GM19455 (cell line): ENCODE measurements around the gene TM4SF1.
A peak's percentile ranks its signal among the peaks of the same experiment; 100 is the strongest.

Source experiments
- ATAC-seq: cut with Tn5 transposase; IDR thresholded peaks from one replicate; pipeline ENCODE4 v1.9.1; 2021; ENCODE audit not compliant: unreplicated experiment

Gene TM4SF1, protein sequence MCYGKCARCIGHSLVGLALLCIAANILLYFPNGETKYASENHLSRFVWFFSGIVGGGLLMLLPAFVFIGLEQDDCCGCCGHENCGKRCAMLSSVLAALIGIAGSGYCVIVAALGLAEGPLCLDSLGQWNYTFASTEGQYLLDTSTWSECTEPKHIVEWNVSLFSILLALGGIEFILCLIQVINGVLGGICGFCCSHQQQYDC

DNA sequence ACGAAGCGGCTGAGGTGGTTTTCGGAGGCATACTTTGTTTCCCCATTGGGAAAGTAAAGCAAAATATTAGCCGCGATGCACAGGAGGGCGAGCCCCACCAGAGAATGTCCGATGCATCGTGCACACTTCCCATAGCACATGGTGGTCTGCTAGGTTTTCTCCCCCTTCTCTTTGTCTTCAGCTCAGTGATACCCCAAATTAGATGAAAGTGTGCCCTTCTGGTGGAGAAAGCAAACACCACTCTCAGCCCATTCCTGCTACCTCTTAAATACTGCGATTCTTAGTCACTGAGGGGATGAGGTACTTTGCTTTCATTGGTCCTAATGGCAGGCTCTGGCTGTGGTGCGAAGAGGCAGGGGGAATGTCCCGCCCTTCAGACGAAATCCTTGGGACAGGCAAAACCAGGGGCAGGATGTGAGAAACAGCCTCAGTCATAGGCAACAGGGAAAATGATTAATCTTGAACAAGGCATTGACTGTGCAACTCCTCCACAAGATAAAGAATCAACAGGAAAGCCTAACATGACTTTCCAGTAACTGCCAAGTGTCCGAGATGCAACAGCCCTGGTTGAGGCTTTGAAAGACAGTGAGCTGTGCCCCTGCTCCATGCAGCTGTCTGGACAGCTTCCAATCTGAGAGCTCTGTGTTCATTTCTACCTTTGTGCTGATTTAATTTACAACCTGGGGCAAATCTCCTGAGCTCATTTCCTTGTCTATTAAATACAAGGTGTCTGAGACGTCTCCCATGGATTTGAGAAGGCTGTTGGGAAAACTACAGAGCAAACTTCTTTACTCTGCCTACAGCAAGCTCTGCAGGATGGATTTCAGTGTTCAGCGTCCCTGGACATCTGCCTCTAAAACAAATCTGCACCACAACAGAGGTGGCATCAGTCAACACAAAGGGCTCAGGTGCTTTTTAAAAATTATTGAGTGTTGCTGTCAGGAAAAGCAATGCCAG lies at the start of gene TM4SF1:
Gene TM4SF1, minus strand, starts transcription at position 242 of the 957 bp plus-strand sequence. Its CDS starts 102 bp downstream, at position 140.
- ATAC-seq: no peak

GRCh38 chr3:149426325-149426724 lies 48.9 kb upstream of the TM4SF1 start:
- no peak for ATAC-seq

- ATAC-seq: no peak
Measured at GRCh38 chr3:149424918-149425317, 47.5 kb upstream of the TM4SF1 start.

GRCh38 chr3:149421764-149422163 lies 44.3 kb upstream of the TM4SF1 start:
- no peak for ATAC-seq

GRCh38 chr3:149419816-149420215 lies 42.4 kb upstream of the TM4SF1 start:
- ATAC-seq: no peak

- ATAC-seq: no peak
Measured at GRCh38 chr3:149417727-149418126, 40.3 kb upstream of the TM4SF1 start.

GRCh38 chr3:149417174-149417573 lies 39.7 kb upstream of the TM4SF1 start:
- peak; percentile 77 for ATAC-seq

DNA sequence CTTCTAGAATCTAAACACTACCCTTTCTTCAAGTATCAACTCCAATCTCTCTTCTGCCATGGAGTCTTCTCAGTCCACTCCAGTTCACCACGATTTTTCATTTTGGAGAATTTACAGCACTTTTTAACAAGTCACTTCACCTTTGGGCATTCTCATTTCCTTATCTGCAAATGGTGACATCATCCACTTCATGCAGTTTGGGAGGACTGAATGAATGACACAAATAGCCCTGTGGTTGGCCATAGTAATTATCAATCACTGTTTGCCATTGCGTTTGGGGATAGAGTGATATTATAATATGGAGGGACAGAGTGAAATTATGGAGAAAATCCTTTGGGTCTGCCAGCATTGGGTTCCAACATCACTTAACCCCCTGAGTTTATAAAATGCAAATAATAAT lies 38.0 kb upstream of the TM4SF1 start:
- ATAC-seq: no peak

DNA sequence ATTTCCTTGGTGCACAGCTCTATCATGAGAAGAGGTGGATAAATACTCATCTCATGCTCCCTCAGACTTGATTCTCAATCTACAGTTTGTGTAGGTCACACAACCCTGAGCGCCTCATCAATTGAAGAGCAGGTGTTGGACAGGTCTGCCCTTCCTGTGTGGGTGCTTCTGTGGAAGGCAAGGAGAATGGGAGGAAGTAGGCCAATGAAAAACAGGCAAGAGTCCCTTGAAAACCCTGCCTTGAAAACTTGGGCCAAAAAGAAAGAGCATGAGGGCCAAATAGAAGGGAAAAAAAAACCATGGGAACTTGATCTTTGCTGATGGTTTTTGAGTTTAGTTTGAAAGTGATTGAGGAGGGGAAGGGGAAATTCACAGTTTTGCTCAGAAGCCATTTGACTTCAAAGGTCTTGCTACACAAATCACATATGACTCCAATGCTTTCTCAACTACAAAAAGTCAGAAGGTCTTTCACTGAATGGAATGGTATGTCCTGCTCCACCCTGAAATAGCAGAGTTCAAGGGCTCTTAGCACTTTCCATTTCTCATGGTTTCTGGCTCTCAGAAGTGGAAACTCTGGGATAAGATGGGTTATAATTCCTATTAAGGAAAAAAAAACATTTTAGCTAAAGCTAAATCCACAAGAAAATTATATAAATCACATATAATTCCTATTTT lies 37.2 kb upstream of the TM4SF1 start:
- ATAC-seq: no peak

- ATAC-seq: no peak
Measured at GRCh38 chr3:149411583-149411982, 34.1 kb upstream of the TM4SF1 start.

- no peak for ATAC-seq
Measured at GRCh38 chr3:149409351-149409750, 31.9 kb upstream of the TM4SF1 start.

GRCh38 chr3:149407898-149408297 lies 30.4 kb upstream of the TM4SF1 start:
- ATAC-seq: no peak

DNA sequence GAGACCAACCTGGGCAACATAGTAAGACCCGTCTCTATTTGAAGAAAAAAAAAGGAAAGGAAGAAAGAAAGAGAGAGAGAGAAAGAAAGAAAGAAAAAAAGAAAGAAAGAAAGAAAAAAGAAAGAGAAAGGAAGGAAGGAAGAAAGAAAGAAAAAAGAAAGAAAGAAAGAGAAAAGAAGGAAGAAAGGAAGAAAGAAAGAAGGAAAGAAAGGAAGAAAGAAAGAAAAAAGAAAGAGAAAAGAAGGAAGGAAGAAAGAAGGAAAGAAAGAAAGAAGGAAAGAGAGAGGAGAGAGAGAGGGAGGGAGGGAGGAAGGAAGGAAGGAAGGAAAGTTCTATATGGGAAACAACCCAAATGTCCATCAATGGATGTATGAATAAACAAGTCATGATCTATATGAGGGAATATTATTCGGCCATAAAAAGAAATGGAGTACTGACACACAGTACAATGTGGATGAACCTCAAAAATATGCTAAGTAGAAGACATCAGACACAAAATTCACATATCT lies 28.8 kb upstream of the TM4SF1 start:
- no peak for ATAC-seq

DNA sequence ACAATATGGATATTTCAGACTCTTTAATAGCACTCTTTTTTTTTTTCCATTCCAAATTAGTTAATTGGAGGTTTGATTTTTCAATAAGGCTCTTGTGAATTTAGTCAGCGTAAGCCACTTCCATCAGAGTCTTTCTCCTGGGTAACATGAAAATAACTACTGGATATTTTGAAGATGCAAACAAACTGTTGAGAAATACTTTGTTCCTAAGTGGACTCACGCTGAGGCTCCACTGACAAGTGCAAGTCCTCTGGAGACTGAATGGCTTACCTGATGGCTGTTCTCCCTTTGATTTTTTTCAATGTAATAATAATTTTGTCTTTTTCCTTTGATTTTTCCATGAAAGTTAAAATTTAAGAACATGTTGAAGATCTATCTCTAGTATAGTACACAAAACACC lies 26.0 kb upstream of the TM4SF1 start:
- no peak for ATAC-seq

DNA sequence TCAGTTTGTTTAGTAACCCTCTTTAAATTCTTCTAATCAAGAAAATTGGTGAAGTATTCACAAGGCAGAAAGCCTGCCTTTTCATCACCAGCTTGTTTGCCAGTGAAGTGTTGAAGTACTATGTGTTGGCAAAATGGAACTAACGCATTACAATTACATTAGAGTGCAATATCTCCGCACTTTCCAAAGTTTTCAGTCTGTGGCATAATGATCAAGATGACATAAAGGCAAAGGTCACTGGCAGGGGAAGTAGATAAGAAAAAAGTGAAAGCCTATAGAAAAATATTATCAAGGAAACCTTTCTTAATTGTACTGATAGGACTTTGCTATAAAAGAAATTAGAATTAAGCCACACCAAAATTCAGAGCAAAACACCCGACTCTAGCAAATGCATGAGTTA lies 25.0 kb upstream of the TM4SF1 start:
- no peak for ATAC-seq

- ATAC-seq: no peak
Measured at GRCh38 chr3:149401926-149402310, 24.5 kb upstream of the TM4SF1 start.

DNA sequence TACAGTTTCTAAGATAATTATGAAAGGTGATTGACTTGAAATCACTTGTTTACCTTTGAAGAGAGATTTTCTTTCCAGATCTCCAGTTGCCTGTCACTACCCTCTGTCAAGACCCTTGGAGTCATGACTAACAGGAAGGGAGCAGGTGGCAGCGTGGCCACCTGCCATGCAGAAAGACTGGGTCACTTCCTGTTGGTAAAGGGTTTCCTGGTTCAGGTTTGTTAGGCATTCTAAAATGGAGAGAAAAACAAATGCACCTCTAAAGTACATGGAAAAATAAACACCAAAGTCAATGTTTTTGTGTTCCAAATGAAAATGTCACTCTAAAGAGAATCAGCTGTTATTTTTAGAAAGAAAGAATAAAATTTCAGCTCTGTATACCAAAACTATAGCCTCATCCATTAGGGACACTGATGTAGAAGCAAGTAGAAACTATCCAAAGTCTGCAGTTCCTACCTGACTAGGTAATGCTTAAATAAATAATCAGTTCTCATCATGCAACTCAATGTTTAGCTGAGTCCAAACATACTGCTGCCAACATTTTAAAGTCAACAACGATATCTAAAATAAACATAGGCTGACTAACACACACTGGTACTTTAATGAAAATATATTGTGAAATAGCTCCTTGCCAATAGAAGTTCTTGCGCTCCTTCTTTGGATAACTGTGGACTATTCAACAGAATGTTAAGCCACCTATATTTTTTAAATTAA lies 23.9 kb upstream of the TM4SF1 start:
- ATAC-seq: no peak

- no peak for ATAC-seq
Measured at GRCh38 chr3:149400645-149401044, 23.2 kb upstream of the TM4SF1 start.

DNA sequence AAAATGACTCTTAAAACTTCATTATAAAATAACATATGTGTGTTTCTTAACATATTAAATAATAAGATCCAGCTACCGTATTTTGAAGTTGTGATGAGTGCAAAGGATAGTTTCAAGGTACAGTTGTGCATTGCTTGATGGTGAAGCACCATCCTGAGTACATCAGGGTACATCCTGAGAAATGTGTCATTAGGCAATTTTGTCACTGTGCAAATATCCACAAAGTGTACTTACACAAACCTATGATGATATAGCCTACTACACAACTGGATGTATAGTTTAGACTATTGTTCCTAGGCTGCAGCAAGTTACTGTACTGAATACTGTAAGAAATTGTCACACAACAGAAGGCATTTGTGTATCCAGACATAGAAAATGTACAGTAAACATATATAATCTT lies 20.8 kb upstream of the TM4SF1 start:
- ATAC-seq: no peak

DNA sequence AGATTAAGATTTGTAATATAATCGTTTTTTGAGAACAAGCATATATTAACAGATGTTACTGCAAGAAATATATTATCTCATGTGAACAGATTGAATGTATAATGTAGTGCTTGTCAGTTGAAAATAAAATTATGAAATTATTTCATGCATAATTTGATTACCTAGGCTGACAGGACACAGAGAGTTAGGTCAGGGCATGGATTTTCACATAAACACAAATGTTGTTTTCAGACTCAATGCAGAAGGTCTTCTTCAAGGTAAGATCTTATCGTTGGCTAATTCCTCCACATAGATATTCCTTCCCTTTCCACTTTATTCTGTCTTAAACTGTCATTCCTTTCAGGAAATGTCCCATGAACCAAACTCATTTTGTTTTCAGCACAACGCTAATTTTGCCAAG lies 20.1 kb upstream of the TM4SF1 start:
- no peak for ATAC-seq

- ATAC-seq: no peak
Measured at GRCh38 chr3:149396476-149396875, 19.0 kb upstream of the TM4SF1 start.
